Measurements from ENCODE around the gene PIP4K2C.

DNA sequence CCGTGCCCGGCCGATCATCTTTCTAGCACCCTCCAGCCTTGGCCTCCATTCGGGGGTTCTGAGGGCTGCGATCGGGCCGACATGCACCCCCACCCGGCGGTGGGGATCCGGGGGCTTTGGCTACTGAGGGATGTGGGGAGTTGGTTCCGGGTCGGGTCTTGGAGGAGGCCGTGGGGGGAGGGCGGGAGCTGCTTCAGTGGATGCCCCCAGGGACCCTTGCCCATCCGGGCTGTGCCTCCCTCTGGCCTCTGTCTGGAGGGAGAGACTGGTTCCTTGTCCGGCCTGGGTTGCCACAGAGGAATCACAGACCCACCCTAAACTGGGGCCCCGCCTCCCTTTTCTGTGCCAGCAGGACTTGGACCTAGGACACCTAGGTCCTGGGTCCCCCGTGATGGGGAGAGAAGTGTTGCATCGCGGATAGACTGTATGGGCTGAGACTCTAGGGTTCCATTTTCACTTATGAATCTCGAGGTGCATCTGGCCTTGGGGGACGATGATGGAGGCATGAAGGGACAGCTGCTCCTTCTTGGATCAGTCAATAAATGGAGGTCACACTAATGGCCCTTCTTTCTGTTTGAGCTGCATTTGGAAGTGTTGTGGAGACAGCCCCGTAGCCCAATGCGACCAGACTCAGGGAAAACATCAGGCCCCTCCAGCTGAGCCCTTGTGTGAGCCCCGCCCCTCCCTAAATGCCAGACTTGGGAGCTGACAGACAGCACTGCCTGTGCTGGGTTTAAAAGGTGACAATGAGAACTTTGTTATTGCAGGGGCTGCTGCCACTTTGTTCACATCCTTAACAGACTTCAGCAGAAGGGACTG, 14.2 kb downstream of the PIP4K2C start:
- no peak for TF ChIP-seq MAFK (IDR thresholded peaks at IDR 0.05; ENCODE audit: low read depth, low read length)
- TF ChIP-seq, protein P1, sequence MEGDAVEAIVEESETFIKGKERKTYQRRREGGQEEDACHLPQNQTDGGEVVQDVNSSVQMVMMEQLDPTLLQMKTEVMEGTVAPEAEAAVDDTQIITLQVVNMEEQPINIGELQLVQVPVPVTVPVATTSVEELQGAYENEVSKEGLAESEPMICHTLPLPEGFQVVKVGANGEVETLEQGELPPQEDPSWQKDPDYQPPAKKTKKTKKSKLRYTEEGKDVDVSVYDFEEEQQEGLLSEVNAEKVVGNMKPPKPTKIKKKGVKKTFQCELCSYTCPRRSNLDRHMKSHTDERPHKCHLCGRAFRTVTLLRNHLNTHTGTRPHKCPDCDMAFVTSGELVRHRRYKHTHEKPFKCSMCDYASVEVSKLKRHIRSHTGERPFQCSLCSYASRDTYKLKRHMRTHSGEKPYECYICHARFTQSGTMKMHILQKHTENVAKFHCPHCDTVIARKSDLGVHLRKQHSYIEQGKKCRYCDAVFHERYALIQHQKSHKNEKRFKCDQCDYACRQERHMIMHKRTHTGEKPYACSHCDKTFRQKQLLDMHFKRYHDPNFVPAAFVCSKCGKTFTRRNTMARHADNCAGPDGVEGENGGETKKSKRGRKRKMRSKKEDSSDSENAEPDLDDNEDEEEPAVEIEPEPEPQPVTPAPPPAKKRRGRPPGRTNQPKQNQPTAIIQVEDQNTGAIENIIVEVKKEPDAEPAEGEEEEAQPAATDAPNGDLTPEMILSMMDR (conservative IDR thresholded peaks at IDR 0.05; ENCODE audit: low read depth, low read length): no peak
- TF ChIP-seq POLR2A (IDR thresholded peaks at IDR 0.05; ENCODE audit: low read depth, low read length): no peak; the same call in 1 of the 2 replicates
- no peak for TF ChIP-seq MAZ (IDR thresholded peaks at IDR 0.05; ENCODE audit: borderline replicate concordance, low read depth, low read length)
- TF ChIP-seq SMC3 (IDR thresholded peaks at IDR 0.05; ENCODE audit: low read depth, low read length): no peak
- no peak for TF ChIP-seq RCOR1 (IDR thresholded peaks at IDR 0.05; ENCODE audit: insufficient replicate concordance, low read length)
- TF ChIP-seq RFX5 (IDR thresholded peaks at IDR 0.05; ENCODE audit: low read depth, low read length): no peak
- no peak for TF ChIP-seq MXI1 (IDR thresholded peaks at IDR 0.05; ENCODE audit: borderline replicate concordance, low read depth, low read length)

Measured in IMR-90 (cell line).